ENCODE data around the gene APP.

GRCh38 chr21:26061437-26061836 lies 109.1 kb downstream of the APP start:
- TF ChIP-seq EZH2 (IDR thresholded peaks at IDR 0.05; ENCODE audit: borderline replicate concordance, low read depth, low read length, severe bottlenecking): no peak
- TF ChIP-seq, protein P1, sequence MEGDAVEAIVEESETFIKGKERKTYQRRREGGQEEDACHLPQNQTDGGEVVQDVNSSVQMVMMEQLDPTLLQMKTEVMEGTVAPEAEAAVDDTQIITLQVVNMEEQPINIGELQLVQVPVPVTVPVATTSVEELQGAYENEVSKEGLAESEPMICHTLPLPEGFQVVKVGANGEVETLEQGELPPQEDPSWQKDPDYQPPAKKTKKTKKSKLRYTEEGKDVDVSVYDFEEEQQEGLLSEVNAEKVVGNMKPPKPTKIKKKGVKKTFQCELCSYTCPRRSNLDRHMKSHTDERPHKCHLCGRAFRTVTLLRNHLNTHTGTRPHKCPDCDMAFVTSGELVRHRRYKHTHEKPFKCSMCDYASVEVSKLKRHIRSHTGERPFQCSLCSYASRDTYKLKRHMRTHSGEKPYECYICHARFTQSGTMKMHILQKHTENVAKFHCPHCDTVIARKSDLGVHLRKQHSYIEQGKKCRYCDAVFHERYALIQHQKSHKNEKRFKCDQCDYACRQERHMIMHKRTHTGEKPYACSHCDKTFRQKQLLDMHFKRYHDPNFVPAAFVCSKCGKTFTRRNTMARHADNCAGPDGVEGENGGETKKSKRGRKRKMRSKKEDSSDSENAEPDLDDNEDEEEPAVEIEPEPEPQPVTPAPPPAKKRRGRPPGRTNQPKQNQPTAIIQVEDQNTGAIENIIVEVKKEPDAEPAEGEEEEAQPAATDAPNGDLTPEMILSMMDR (IDR thresholded peaks at IDR 0.05; ENCODE audit: borderline replicate concordance, extremely low read depth, low read length, poor library complexity, severe bottlenecking): no peak
